ENCODE data around the gene KLHL5. TPM values are rescaled to one million over a fixed set of nuclear protein-coding genes. Genes with fewer than 3 reads are reported as not detected.

Gene KLHL5, protein sequence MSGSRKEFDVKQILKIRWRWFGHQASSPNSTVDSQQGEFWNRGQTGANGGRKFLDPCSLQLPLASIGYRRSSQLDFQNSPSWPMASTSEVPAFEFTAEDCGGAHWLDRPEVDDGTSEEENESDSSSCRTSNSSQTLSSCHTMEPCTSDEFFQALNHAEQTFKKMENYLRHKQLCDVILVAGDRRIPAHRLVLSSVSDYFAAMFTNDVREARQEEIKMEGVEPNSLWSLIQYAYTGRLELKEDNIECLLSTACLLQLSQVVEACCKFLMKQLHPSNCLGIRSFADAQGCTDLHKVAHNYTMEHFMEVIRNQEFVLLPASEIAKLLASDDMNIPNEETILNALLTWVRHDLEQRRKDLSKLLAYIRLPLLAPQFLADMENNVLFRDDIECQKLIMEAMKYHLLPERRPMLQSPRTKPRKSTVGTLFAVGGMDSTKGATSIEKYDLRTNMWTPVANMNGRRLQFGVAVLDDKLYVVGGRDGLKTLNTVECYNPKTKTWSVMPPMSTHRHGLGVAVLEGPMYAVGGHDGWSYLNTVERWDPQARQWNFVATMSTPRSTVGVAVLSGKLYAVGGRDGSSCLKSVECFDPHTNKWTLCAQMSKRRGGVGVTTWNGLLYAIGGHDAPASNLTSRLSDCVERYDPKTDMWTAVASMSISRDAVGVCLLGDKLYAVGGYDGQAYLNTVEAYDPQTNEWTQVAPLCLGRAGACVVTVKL
- 10 to 100 TPM; 36.6 to 36.7 TPM for total RNA-seq

DNA sequence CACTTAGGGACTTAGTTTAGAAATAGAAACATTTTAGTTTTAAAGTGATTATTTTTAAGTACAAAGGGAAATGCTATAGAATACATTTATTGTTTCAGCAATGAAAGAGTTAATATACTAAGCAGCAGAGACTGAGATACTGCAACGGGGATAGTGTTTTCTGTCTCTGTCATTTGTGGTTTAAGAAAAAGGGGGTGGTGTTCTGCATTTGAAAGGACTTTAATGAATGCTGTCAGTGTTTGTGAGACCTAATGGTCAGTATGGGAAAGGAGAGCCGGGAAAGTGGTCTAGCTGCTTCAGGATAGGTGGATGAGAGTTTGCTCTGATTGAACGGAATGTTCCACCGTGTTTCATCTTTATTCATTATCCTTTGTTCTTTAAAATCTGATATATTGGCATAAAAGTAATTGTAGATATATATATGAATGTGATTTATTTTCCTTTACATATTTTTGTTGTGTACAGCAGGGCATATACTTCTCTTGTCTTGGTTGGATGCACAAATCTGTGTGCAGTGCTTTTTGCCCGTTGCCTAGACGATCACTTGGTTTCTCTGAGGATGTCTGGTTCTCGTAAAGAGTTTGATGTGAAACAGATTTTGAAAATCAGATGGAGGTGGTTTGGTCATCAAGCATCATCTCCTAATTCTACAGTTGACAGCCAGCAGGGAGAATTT lies at the start of gene KLHL5:
TSS of gene KLHL5 (plus strand) at position 139 of the 676 bp plus-strand sequence. CDS start at position 560, 421 bp downstream.
- ChIA-PET CTCF (no interaction called here), POLR2A (no interaction called here)
- H3K9me3 Mint-ChIP-seq: no peaks in the 10 kb centered on the region
- no peak within 1 kb of the TSS for H3K4me3 Mint-ChIP-seq
- DNase-seq: no peak
- no peak within 1 kb of the TSS for H3K27ac Mint-ChIP-seq
- H3K36me3 Mint-ChIP-seq (ENCODE audit: low read depth): peaks cover 3% of the 10 kb centered on the region
- peaks cover 12% of the 10 kb centered on the region for H3K4me1 Mint-ChIP-seq
- no peaks in the 10 kb centered on the region for H3K27me3 Mint-ChIP-seq

DNA sequence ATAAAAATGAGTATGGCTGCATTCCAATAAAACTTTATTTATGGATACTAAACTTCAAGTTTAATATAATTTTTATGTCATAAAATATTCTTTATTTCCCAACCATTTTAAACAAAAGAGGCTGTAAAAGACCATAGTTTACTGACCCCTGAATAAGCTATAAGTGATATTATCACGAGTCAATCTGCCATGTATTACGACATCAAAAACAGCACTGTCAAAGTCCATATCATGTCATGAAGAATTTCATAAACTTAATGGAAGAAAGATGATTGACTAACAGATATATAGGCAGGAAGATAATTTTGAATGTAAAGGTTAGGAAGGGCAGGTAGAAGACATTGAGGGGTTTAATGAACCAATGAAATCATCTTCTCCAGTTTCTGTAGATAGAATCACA lies 48.0 kb upstream of the KLHL5 start:
- Mint-ChIP-seq H3K4me3 (no peak overlapping the region), H3K9me3 (peaks cover 33% of the 10 kb centered on the region), H3K27me3 (no peaks in the 10 kb centered on the region), H3K36me3 (ENCODE audit: low read depth) (peaks cover 69% of the 10 kb centered on the region), H3K27ac (no peak overlapping the region), H3K4me1 (peaks cover 2% of the 10 kb centered on the region)
- no peak for DNase-seq
- ChIA-PET CTCF (no interaction called here), POLR2A (no interaction called here)

DNA sequence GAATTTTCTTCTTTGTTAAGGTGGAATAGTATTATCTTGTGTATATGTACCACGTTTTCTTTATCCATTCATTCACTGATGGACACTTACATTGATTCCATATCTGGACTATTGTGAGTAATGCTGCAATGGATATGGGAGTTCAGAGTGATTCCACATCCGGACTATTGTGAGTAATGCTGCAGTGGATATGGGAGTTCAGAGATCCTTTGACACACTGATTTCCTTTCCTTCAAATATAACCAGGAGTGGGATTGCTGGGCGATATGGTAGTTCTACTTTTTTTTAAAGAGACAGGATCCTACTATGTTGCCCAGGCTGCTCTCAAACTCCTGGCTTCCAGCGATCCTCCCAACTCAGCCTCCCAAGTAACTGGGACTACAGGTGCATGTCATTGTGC lies 41.9 kb upstream of the KLHL5 start:
- ChIA-PET POLR2A (no interaction called here), CTCF (no interaction called here)
- Mint-ChIP-seq H3K4me1 (peaks cover 6% of the 10 kb centered on the region), H3K36me3 (ENCODE audit: low read depth) (peaks cover 75% of the 10 kb centered on the region), H3K27ac (no peak overlapping the region), H3K9me3 (peaks cover 39% of the 10 kb centered on the region), H3K27me3 (no peaks in the 10 kb centered on the region), H3K4me3 (no peak overlapping the region)
- DNase-seq: no peak

- DNase-seq: no peak
- H3K36me3 Mint-ChIP-seq (ENCODE audit: low read depth): peaks cover 68% of the 10 kb centered on the region
- POLR2A ChIA-PET: no interaction called here
- H3K4me3 Mint-ChIP-seq: no peak overlapping the region
- H3K4me1 Mint-ChIP-seq: peaks cover 13% of the 10 kb centered on the region
- H3K27ac Mint-ChIP-seq: no peak overlapping the region
- CTCF ChIA-PET: no interaction called here
- peaks cover 32% of the 10 kb centered on the region for H3K9me3 Mint-ChIP-seq
- H3K27me3 Mint-ChIP-seq: no peaks in the 10 kb centered on the region
Measured at GRCh38 chr4:39021631-39022030, 40.4 kb upstream of the KLHL5 start.

GRCh38 chr4:39022241-39022640 lies 39.8 kb upstream of the KLHL5 start:
- H3K4me3 Mint-ChIP-seq: no peak overlapping the region
- peaks cover 67% of the 10 kb centered on the region for H3K36me3 Mint-ChIP-seq (ENCODE audit: low read depth)
- H3K27ac Mint-ChIP-seq: no peak overlapping the region
- peaks cover 29% of the 10 kb centered on the region for H3K9me3 Mint-ChIP-seq
- no peaks in the 10 kb centered on the region for H3K27me3 Mint-ChIP-seq
- POLR2A ChIA-PET: no interaction called here
- peaks cover 16% of the 10 kb centered on the region for H3K4me1 Mint-ChIP-seq
- CTCF ChIA-PET: interaction anchor here (0.5 kb wide), 1 partner anchor 408 kb away, joined by 4 read pairs; no protein-coding TSS in a partner anchor
- no peak for DNase-seq

DNA sequence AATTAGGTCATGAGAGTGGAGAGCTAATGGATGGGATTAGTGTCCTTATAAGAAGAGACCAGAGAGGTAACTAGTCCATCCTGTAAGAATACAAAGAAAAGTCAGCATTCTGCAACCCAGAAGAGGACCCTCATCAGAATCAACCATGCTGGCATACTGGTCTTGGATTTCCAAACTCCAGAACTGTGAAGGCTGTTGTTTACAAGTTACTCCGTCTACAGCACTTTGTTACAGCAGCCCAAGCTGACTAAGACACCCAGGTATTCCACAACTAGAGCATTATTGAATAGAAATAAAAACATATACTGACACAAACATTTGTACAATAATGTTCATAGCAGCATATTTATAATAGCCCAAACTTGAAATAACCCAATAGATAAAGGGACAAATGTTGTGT lies 39.0 kb upstream of the KLHL5 start:
- no peak for DNase-seq
- H3K4me3 Mint-ChIP-seq: no peak overlapping the region
- peaks cover 19% of the 10 kb centered on the region for H3K4me1 Mint-ChIP-seq
- no peak overlapping the region for H3K27ac Mint-ChIP-seq
- H3K9me3 Mint-ChIP-seq: peaks cover 22% of the 10 kb centered on the region
- POLR2A ChIA-PET: no interaction called here
- CTCF ChIA-PET: interaction anchor here (0.5 kb wide), 1 partner anchor 25 kb away, joined by 3 read pairs; no protein-coding TSS in a partner anchor
- H3K36me3 Mint-ChIP-seq (ENCODE audit: low read depth): peaks cover 61% of the 10 kb centered on the region
- no peaks in the 10 kb centered on the region for H3K27me3 Mint-ChIP-seq

GRCh38 chr4:39024311-39024865 lies 37.6 kb upstream of the KLHL5 start:
- H3K27me3 Mint-ChIP-seq: no peaks in the 10 kb centered on the region
- H3K36me3 Mint-ChIP-seq (ENCODE audit: low read depth): peaks cover 59% of the 10 kb centered on the region
- POLR2A ChIA-PET: interaction anchor here (0.8 kb wide), 1 partner anchor 19 kb away, joined by 3 read pairs; no protein-coding TSS in a partner anchor
- H3K4me1 Mint-ChIP-seq: peaks cover 31% of the 10 kb centered on the region
- no peak for DNase-seq
- CTCF ChIA-PET: no interaction called here
- H3K9me3 Mint-ChIP-seq: peaks cover 15% of the 10 kb centered on the region
- no peak overlapping the region for H3K27ac Mint-ChIP-seq
- H3K4me3 Mint-ChIP-seq: no peak overlapping the region

DNA sequence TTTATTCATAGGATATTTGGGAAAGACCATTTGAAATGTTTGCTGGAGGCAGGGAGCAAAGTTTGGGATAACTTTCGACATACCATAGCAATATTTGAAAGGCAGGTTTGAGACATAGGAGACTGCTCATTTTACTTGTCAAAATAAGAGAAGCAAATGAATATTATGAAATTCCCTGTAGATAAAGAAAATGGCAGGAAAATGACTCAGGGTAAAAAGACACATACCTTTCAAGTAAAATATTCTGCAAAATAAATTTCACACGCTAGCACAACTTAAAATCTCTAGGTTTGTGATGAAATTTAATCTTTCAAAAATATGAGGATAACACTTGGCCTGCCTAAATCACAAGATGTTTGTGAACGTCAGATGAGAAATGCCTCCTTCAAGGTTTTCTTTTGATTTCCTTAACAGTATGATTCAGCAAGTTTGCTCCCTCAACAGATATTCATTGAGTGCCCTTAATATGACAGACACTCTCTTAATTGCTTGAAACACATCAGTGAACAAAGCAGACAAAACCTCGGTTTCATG lies 36.4 kb upstream of the KLHL5 start:
- Mint-ChIP-seq H3K27ac (no peak overlapping the region), H3K27me3 (no peaks in the 10 kb centered on the region), H3K4me1 (peaks cover 31% of the 10 kb centered on the region), H3K9me3 (peaks cover 11% of the 10 kb centered on the region), H3K4me3 (no peak overlapping the region), H3K36me3 (ENCODE audit: low read depth) (peaks cover 53% of the 10 kb centered on the region)
- ChIA-PET POLR2A (no interaction called here), CTCF (no interaction called here)
- no peak for DNase-seq

DNA sequence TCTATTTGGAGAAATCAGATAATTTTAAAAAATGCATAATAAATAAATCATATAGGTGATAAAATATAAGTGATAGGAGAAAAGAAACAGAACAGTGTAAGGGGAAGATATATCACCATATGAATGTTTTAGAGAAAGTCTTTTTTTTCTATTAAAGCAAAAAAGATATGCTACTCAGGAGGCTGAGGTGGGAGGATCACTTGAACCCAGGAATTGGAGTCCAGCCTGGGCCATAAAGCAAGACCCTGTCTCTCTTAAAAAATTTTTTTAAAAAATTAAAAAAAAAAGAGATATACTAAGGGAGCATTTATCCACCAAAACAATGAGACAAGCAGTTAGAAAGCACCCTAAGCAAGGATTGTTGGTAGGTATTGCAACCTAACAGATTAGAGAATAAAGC lies 35.9 kb upstream of the KLHL5 start:
- no peak for DNase-seq
- H3K27me3 Mint-ChIP-seq: no peaks in the 10 kb centered on the region
- ChIA-PET POLR2A (no interaction called here), CTCF (no interaction called here)
- no peak overlapping the region for H3K27ac Mint-ChIP-seq
- no peak overlapping the region for H3K4me3 Mint-ChIP-seq
- peaks cover 51% of the 10 kb centered on the region for H3K36me3 Mint-ChIP-seq (ENCODE audit: low read depth)
- H3K4me1 Mint-ChIP-seq: peaks cover 31% of the 10 kb centered on the region
- H3K9me3 Mint-ChIP-seq: peaks cover 11% of the 10 kb centered on the region

DNA sequence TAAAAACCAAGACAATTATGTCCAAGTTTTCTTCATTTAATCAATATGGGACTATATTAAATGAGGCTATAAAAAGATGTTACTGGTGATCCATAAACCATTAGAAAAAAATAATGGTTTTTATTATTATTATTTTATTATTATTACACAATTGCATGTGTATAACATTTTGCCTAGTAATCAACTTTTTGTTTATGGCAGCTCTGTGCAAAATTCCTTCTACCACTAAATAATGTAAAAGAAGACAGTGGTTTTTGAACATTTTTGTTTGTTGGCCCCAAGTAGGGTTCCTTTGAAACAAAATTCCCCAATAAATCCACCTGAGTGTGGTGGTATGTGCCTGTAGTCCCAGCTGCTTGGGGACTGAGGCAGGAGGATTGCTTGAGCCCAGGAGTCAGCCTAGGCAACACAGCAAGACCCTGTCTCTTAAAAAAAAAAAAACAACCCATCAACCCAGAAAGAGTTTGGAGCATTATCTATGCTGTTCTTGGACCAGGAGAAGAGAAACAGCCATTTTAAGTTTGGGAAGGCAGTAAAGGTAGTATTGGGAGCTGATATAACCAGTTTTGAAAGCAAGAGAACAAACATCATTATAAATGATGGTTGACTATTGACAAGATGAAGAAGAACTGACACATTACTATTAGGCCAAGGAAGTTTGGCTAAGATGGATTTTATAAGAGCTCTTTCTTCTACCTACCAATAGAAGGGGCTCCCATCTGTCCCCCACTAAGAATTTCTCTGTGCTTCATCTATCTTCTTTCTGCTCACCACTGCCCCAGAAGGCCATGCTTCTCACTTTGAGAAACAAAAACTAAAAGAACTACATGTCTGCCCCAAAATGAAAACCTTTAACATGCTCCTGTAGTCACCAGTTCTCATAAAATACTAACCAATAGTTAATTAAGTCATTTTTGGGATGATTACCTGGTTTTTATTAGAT lies 32.0 kb upstream of the KLHL5 start:
- Mint-ChIP-seq H3K4me3 (peak overlapping the region; percentile 79), H3K27me3 (no peaks in the 10 kb centered on the region), H3K4me1 (peaks cover 45% of the 10 kb centered on the region), H3K9me3 (no peaks in the 10 kb centered on the region), H3K27ac (peak overlapping the region; percentile 77), H3K36me3 (ENCODE audit: low read depth) (peaks cover 20% of the 10 kb centered on the region)
- DNase-seq: no peak
- POLR2A ChIA-PET: interaction anchor here (0.8 to 9.4 kb wide), 9 partner anchors 15 to 80 kb away, joined by 3 to 181 read pairs (median 4); no protein-coding TSS in a partner anchor
- CTCF ChIA-PET: interaction anchor here (0.8 to 3.1 kb wide), 9 partner anchors 14 to 169 kb away, joined by 3 to 23 read pairs (median 5); no protein-coding TSS in a partner anchor

DNA sequence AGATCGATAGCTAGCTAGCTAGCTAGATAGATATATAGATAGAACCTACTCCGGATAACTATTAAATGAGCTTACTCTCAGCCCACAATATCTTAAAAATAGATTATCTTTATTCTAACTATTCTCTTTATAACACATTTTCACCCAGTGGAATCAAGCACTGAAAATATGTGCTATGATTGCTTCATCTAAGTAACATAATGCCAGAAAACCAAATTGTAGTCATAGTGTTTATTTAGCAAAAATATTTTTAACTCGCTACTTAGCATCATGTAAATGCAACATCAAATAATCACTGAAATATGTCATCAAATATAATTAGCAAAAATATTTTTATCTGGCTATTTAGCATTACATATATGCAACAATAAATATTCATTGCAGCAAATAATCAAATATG lies 31.3 kb upstream of the KLHL5 start:
- H3K4me1 Mint-ChIP-seq: peaks cover 40% of the 10 kb centered on the region
- peak overlapping the region; percentile 79 for H3K4me3 Mint-ChIP-seq
- H3K27ac Mint-ChIP-seq: peak overlapping the region; percentile 77
- H3K9me3 Mint-ChIP-seq: no peaks in the 10 kb centered on the region
- H3K36me3 Mint-ChIP-seq (ENCODE audit: low read depth): peaks cover 15% of the 10 kb centered on the region
- CTCF ChIA-PET: interaction anchor here (0.8 to 3.1 kb wide), 7 partner anchors 15 to 151 kb away, joined by 3 to 23 read pairs (median 5); no protein-coding TSS in a partner anchor
- POLR2A ChIA-PET: interaction anchor here (0.9 to 9.4 kb wide), 7 partner anchors 14 to 81 kb away, joined by 3 to 181 read pairs (median 6); no protein-coding TSS in a partner anchor
- no peaks in the 10 kb centered on the region for H3K27me3 Mint-ChIP-seq
- DNase-seq: no peak

All from activated CD4-positive, alpha-beta memory T cell treated with anti-CD3 and anti-CD28 coated beads, Interleukin-2, amount 10 ng/mL, durations not matched to agents 7 days and 5 days (primary cell).